GM21515 (cell line): ENCODE data around the gene ETNK1.

ENCODE experiments used
- ATAC-seq: cut with Tn5 transposase; IDR thresholded peaks from one replicate; pipeline ENCODE4 v1.9.1; 2021; ENCODE audit not compliant: unreplicated experiment

ETNK1 gene

DNA sequence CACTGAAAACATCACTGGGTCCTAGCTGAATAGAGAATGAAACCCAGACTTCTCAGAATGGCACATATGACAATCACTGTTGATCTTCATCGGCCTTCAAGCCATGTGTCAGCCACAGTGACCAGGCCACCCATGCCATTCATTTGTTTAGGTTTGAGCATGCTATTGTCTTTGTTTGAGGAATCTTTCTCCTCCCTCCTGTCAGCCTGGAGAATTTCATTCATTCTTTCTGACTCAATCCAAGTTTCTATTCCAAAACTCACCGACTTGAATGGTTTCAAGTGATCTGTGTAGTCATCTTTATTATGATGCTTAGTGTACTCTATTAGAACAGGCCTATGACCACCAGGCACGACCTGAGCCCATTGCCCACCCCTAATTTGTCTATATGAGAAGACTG is 106.3 kb downstream of the ETNK1 start:
- ATAC-seq: no peak

DNA sequence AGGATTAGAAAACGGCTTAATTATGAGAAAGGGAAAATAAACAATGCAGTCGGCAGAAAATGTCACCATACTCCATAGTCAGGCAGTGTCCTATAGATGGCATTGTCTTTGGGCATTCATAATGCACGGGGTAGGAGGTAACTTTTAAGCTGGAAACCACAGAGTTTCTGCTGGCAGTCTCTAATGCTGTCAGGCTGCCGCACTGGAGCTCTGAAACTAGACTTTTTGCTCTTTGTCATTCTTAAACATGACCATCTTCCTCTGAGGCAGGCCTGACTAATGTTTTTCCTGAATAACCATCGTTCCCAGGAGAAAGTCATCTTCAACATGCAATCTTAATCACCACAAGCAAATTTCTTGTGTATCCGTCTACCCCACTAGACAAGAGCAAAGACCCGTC is 108.8 kb downstream of the ETNK1 start:
- ATAC-seq: no peak

DNA sequence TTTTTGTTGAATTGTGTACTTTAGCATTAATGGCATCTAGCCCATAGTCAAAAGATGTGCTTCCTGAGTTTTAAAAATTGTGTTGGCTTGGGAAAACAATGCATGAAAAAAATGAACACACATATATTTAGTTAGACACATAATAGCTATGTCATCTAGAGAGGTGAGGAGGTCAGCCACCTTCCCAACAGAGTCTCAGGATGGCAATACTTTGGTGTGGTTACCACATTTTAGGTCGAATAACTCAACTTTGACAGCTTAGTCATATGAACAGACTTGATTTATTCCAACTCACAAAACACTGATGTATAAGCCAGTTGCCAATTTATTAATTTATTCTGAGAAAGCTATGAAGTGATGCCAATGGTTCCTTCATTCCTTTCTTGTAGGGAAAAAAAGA is 114.0 kb downstream of the ETNK1 start:
- no peak for ATAC-seq
